SK-N-SH (cell line): ENCODE results near the gene MAN1A1.

Experiments used
- CTCF ChIP-seq: fragments of 200-600 bp; sonication (generic); IDR thresholded peaks from 2 replicates; pipeline ENCODE4 v1.6.1; 2017; ENCODE audit warnings: antibody characterized with exemption, mild to moderate bottlenecking, moderate library complexity
- EP300 ChIP-seq, 2 experiments: IDR thresholded peaks; 2 replicates each; pipeline versions ENCODE4 v1.4.0 to v1.6.1; 2012; ENCODE audit warnings: borderline replicate concordance in 1 of 2, low read depth in 1 of 2, low read length in 1 of 2
- IRF3 ChIP-seq: fragments of 150-350 bp; IDR thresholded peaks from 2 replicates; pipeline ENCODE4 v1.6.1; 2016; ENCODE audit warnings: mild to moderate bottlenecking, low read depth, low read length
- MXI1 ChIP-seq: IDR thresholded peaks from 2 replicates; pipeline ENCODE4 v1.6.1; 2012; ENCODE audit warnings: mild to moderate bottlenecking, low read depth, low read length, improper control_type of control experiment
- PBX3 ChIP-seq: IDR thresholded peaks from 2 replicates; pipeline ENCODE4; 2012
- TEAD4 ChIP-seq: IDR thresholded peaks from 2 replicates; pipeline ENCODE4 v1.4.0; 2012; ENCODE audit warnings: mild to moderate bottlenecking, borderline replicate concordance; ENCODE audit not compliant: insufficient read depth
- USF1 ChIP-seq: IDR thresholded peaks from 2 replicates; pipeline ENCODE4 v1.4.0; 2012; ENCODE audit warnings: low read depth, borderline replicate concordance
- ZBTB33 ChIP-seq: IDR thresholded peaks from 2 replicates; pipeline ENCODE4 v1.4.0; 2012; ENCODE audit warnings: low read depth, borderline replicate concordance

- TF ChIP-seq ZBTB33, result no peak
- no peak for TF ChIP-seq USF1
- TF ChIP-seq CTCF, result no peak
- no peak for TF ChIP-seq MXI1
- no peak for TF ChIP-seq IRF3
- no peak for TF ChIP-seq PBX3
- no peak for TF ChIP-seq TEAD4
- no peak for TF ChIP-seq EP300 (IDR thresholded peaks at IDR 0.05; ENCODE audit: borderline replicate concordance in 1 of 2, low read depth in 1 of 2, low read length in 1 of 2)
Measured at GRCh38 chr6:119262612-119263011, 86.9 kb downstream of the MAN1A1 start.
